GM23338 (cell line): Measurements from ENCODE around the gene GOLGA6A. TPM values are rescaled to one million over a fixed set of nuclear protein-coding genes. Genes with fewer than 3 reads are reported as not detected.
A peak's percentile ranks its signal among the peaks of the same experiment; 100 is the strongest.

Experiments
- ATAC-seq: fragments of 200-7000 bp; cut with Tn5 transposase; 3 replicates; pipeline ENCODE4 v1.9.1; 2020
- DNase-seq: peaks from one replicate; pipeline ENCODE4 v3.0.0-alpha.2; 2015; ENCODE audit warnings: low spot score
- H2AFZ ChIP-seq: fragments of 200-600 bp; sonication (generic); 2 replicates; pipeline ENCODE4 v1.8.0; 2016; ENCODE audit warnings: antibody characterized with exemption, mild to moderate bottlenecking, moderate library complexity
- H3F3A ChIP-seq: fragments of 200-600 bp; sonication (generic); replicated peaks from 2 replicates; pipeline ENCODE4 v1.8.0; 2017; ENCODE audit warnings: antibody characterized with exemption, mixed run types, low read depth
- H3K27ac ChIP-seq: fragments of 200-600 bp; sonication (generic); 2 replicates; pipeline ENCODE4 v1.6.1; 2016; ENCODE audit warnings: low read depth
- H3K27me3 ChIP-seq: fragments of 200-600 bp; sonication (generic); 2 replicates; pipeline ENCODE4 v1.8.0; 2016; ENCODE audit warnings: mild to moderate bottlenecking, mixed run types, moderate library complexity; ENCODE audit not compliant: insufficient read depth
- H3K36me3 ChIP-seq: fragments of 200-600 bp; sonication (generic); 2 replicates; pipeline ENCODE4 v1.8.0; 2016; ENCODE audit warnings: mild to moderate bottlenecking; ENCODE audit not compliant: insufficient read depth
- H3K4me1 ChIP-seq: fragments of 200-600 bp; sonication (generic); 2 replicates; pipeline ENCODE4 v1.8.0; 2016; ENCODE audit warnings: mild to moderate bottlenecking, moderate library complexity; ENCODE audit not compliant: insufficient read depth
- H3K4me2 ChIP-seq: fragments of 200-600 bp; sonication (generic); 2 replicates; pipeline ENCODE4 v1.7.1; 2017; ENCODE audit warnings: mixed run types
- H3K4me3 ChIP-seq: fragments of 200-600 bp; sonication (generic); 2 replicates; pipeline ENCODE4 v1.6.1; 2016; ENCODE audit warnings: mixed run types
- H3K79me2 ChIP-seq: fragments of 200-600 bp; sonication (generic); replicated peaks from 2 replicates; pipeline ENCODE4 v1.8.0; 2017; ENCODE audit warnings: mild to moderate bottlenecking; ENCODE audit not compliant: insufficient read depth
- H3K9me2 ChIP-seq: fragments of 200-600 bp; sonication (generic); 2 replicates; pipeline ENCODE4 v1.8.0; 2017; ENCODE audit not compliant: insufficient read depth
- H4K20me1 ChIP-seq: fragments of 200-600 bp; sonication (generic); replicated peaks from 2 replicates; pipeline ENCODE4 v1.8.0; 2017; ENCODE audit warnings: mild to moderate bottlenecking; ENCODE audit not compliant: insufficient read depth
- H3K27ac Mint-ChIP-seq: 2 replicates; pipeline ENCODE4 v1.8.0; 2020; ENCODE audit warnings: inconsistent platforms, mild to moderate bottlenecking, moderate library complexity, mixed read lengths
- H3K27me3 Mint-ChIP-seq: 3 replicates; pipeline ENCODE4 v1.8.0; 2022; ENCODE audit warnings: low read depth, mild to moderate bottlenecking, moderate library complexity, mixed read lengths, inconsistent platforms; ENCODE audit not compliant: insufficient read depth, poor library complexity
- H3K36me3 Mint-ChIP-seq: 3 replicates; pipeline ENCODE4 v1.8.0; 2021; ENCODE audit warnings: low read depth, mild to moderate bottlenecking, inconsistent platforms, moderate library complexity, mixed read lengths
- H3K4me1 Mint-ChIP-seq: 3 replicates; pipeline ENCODE4 v1.8.0; 2020; ENCODE audit warnings: mild to moderate bottlenecking, inconsistent platforms, mixed read lengths
- H3K4me3 Mint-ChIP-seq: 3 replicates; pipeline ENCODE4 v1.8.0; 2021; ENCODE audit warnings: moderate library complexity, mild to moderate bottlenecking, inconsistent platforms, mixed read lengths
- H3K9me3 Mint-ChIP-seq: 3 replicates; pipeline ENCODE4 v1.8.0; 2020; ENCODE audit warnings: moderate library complexity, mild to moderate bottlenecking, inconsistent platforms, mixed read lengths
- CREB1 ChIP-seq: fragments of 250-450 bp; sonication (Bioruptor Pico); IDR thresholded peaks from 2 replicates; pipeline ENCODE4 v1.5.0; 2020; ENCODE audit warnings: low read depth, mild to moderate bottlenecking, moderate library complexity
- EZH2phosphoT487 ChIP-seq: fragments of 200-600 bp; sonication (generic); IDR thresholded peaks from one replicate; pipeline ENCODE4 v1.8.1; 2018; ENCODE audit warnings: antibody characterized with exemption; ENCODE audit not compliant: unreplicated experiment
- JUNB ChIP-seq: IDR thresholded peaks from one replicate; pipeline ENCODE4 v1.6.1; 2016; ENCODE audit warnings: antibody characterized with exemption; ENCODE audit not compliant: unreplicated experiment
- POLR2AphosphoS5 ChIP-seq: IDR thresholded peaks from 2 replicates; pipeline ENCODE4 v1.6.1; 2016; ENCODE audit warnings: antibody characterized with exemption, low read depth
- polyA plus RNA-seq: library from polyadenylated mRNA; unstranded; fragments of >200 nt; fragmentation: Nextera tagmentation; extraction: Ambion mirVana; gene quantifications from 2 replicates; pipeline ENCODE4 v1.2.1, GENCODE V29; 2016
- total RNA-seq: library from RNA; depleted of rRNA; stranded (reverse); fragments of >200 nt; shearing (Covaris generic); gene quantifications from 2 replicates; pipeline ENCODE4 v1.2.3, GENCODE V29; 2014
- TF ChIP-seq, protein P1 (sequence below), 2 experiments: fragments of 200-600 bp in 1 of 2; sonication (generic) in 1 of 2; conservative IDR thresholded peaks; 2 replicates each; pipeline versions ENCODE4 v1.5.1 to v1.6.1; 2016 to 2017; ENCODE audit warnings: antibody characterized with exemption in 2 of 2, low read depth in 2 of 2, mild to moderate bottlenecking in 2 of 2, moderate library complexity in 1 of 2
- TF ChIP-seq, protein P2 (sequence below): fragments of 250-450 bp; sonication (Bioruptor Pico); IDR thresholded peaks from 2 replicates; pipeline ENCODE4 v1.5.0; 2020; ENCODE audit warnings: mild to moderate bottlenecking, moderate library complexity
- TF ChIP-seq, protein P3 (sequence below): IDR thresholded peaks from 2 replicates; pipeline ENCODE4 v1.6.1; 2016; ENCODE audit warnings: antibody characterized with exemption

The GOLGA6A gene
- total and polyA plus RNA-seq, 2 experiments from 2014 or later, result 0.18 to 2.1 TPM

DNA sequence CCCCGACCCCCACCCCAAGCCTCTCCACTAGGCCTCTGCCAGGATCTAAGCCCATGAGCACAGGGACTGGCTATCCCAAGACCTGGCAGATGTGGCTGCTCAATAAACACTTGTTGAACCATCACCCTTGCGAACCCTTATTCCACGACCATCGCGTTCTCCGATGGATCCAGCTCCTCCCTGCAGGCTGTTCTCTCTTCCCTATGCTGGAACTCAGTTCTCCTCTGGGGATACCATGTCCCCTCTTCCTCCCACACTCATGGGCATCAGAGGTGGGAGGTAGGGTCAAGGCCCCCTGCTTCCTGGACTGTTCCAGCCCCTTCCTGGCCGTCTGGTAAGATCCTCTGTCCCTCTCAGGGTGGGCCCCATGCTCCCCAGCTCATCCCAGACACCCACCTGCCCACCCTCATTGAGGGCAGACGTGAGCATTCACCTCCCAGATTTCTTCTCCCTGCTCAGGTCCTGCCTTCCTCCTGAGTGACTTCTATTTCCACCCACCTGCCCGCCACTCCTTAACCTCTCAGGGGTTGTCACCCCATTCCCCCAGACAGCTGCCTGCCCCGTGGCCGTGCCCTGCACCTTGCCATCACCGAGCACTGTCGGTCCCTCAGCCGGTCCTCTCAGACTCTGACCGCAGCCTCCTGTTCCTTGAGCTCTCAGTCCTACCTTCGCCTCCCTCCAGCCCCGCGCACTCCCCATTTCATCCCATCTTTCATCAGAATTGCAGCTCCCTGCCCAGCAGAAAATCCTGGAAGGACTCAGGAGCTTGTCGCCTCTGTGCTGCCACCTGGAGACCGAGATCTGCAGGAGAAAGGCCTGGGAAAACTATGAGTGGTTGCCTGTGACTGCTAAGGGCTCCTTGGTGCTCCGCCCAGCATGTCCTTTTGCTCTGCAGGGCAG lies 45.8 kb downstream of the GOLGA6A start:
- Mint-ChIP-seq H3K4me3 (no peak overlapping the region), H3K36me3 (peaks cover 6% of the 10 kb centered on the region; the same call in 2 of the 3 replicates), H3K9me3 (no peaks in the 10 kb centered on the region; the same call in 2 of the 3 replicates), H3K27me3 (peaks cover 29% of the 10 kb centered on the region), H3K27ac (peak overlapping the region; percentile 8; the same call in 1 of the 2 replicates), H3K4me1 (peaks cover 37% of the 10 kb centered on the region)
- no peak overlapping the region for H2AFZ ChIP-seq
- peaks cover 14% of the 10 kb centered on the region for H3K4me1 ChIP-seq
- no peaks in the 10 kb centered on the region for H3K79me2 ChIP-seq
- TF ChIP-seq POLR2AphosphoS5, result no peak
- TF ChIP-seq, protein P1, sequence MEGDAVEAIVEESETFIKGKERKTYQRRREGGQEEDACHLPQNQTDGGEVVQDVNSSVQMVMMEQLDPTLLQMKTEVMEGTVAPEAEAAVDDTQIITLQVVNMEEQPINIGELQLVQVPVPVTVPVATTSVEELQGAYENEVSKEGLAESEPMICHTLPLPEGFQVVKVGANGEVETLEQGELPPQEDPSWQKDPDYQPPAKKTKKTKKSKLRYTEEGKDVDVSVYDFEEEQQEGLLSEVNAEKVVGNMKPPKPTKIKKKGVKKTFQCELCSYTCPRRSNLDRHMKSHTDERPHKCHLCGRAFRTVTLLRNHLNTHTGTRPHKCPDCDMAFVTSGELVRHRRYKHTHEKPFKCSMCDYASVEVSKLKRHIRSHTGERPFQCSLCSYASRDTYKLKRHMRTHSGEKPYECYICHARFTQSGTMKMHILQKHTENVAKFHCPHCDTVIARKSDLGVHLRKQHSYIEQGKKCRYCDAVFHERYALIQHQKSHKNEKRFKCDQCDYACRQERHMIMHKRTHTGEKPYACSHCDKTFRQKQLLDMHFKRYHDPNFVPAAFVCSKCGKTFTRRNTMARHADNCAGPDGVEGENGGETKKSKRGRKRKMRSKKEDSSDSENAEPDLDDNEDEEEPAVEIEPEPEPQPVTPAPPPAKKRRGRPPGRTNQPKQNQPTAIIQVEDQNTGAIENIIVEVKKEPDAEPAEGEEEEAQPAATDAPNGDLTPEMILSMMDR (conservative IDR thresholded peaks at IDR 0.05; ENCODE audit: low read depth in 2 of 2), result peak; percentile 73 to 84
- H3K27me3 ChIP-seq, result no peaks in the 10 kb centered on the region
- ATAC-seq (peak; percentile 92), DNase-seq (peak; percentile 93)
- H3K36me3 ChIP-seq, result no peaks in the 10 kb centered on the region
- no peak overlapping the region for H3K4me2 ChIP-seq
- no peaks in the 10 kb centered on the region; the same call in 1 of the 2 replicates for H4K20me1 ChIP-seq
- H3F3A ChIP-seq, result no peaks in the 10 kb centered on the region
- no peak overlapping the region for H3K4me3 ChIP-seq
- H3K9me2 ChIP-seq, result no peaks in the 10 kb centered on the region
- H3K27ac ChIP-seq, result 0 out of 2 replicates have a peak overlapping the region, but pooled peaks have one; percentile 12

DNA sequence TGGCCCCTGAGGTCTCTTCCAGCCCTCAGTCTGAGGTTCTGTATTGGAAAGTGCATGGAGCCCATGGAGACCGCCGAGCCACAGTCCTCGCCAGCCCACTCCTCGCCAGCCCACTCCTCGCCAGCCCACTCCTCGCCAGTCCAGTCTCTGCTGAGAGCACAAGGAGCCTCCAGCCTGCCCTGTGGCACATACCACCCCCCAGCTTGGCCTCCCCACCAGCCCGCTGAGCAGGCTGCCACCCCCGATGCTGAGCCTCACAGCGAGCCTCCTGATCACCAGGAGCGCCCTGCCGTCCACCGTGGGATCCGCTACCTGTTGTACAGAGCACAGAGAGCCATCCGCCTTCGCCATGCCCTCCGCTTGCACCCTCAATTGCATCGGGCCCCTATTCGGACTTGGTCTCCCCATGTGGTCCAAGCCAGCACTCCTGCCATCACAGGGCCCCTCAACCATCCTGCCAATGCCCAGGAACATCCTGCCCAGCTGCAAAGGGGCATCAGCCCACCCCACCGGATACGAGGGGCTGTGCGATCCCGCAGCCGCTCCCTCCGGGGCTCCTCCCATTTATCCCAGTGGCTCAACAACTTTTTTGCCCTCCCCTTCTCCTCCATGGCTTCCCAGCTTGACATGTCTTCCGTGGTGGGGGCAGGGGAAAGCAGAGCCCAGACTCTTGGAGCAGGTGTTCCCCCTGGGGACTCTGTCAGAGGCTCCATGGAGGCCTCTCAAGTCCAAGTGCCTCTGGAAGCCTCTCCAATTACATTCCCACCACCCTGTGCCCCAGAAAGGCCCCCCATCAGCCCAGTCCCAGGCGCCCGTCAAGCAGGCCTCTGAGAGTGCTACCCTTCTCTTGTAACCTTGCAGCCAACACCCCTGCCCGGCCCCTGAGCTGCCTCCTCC lies 47.0 kb downstream of the GOLGA6A start:
- no peaks in the 10 kb centered on the region for H3F3A ChIP-seq
- peaks cover 11% of the 10 kb centered on the region for H3K4me1 ChIP-seq
- ATAC-seq (no peak), DNase-seq (no peak)
- no peaks in the 10 kb centered on the region for H3K9me2 ChIP-seq
- no peaks in the 10 kb centered on the region; the same call in 2 of the 3 replicates for H3K9me3 Mint-ChIP-seq
- no peaks in the 10 kb centered on the region for H3K36me3 ChIP-seq
- no peaks in the 10 kb centered on the region for H3K27me3 ChIP-seq
- H3K79me2 ChIP-seq, result no peaks in the 10 kb centered on the region
- H3K4me1 Mint-ChIP-seq, result peaks cover 31% of the 10 kb centered on the region
- no peak overlapping the region for H2AFZ ChIP-seq
- no peak overlapping the region for H3K4me3 Mint-ChIP-seq
- H3K4me2 ChIP-seq, result no peak overlapping the region
- peaks cover 6% of the 10 kb centered on the region; the same call in 2 of the 3 replicates for H3K36me3 Mint-ChIP-seq
- peaks cover 29% of the 10 kb centered on the region for H3K27me3 Mint-ChIP-seq
- no peak overlapping the region for H3K4me3 ChIP-seq
- no peaks in the 10 kb centered on the region; the same call in 1 of the 2 replicates for H4K20me1 ChIP-seq
- no peak overlapping the region for H3K27ac ChIP-seq
- H3K27ac Mint-ChIP-seq, result no peak overlapping the region
- TF ChIP-seq, protein P2, sequence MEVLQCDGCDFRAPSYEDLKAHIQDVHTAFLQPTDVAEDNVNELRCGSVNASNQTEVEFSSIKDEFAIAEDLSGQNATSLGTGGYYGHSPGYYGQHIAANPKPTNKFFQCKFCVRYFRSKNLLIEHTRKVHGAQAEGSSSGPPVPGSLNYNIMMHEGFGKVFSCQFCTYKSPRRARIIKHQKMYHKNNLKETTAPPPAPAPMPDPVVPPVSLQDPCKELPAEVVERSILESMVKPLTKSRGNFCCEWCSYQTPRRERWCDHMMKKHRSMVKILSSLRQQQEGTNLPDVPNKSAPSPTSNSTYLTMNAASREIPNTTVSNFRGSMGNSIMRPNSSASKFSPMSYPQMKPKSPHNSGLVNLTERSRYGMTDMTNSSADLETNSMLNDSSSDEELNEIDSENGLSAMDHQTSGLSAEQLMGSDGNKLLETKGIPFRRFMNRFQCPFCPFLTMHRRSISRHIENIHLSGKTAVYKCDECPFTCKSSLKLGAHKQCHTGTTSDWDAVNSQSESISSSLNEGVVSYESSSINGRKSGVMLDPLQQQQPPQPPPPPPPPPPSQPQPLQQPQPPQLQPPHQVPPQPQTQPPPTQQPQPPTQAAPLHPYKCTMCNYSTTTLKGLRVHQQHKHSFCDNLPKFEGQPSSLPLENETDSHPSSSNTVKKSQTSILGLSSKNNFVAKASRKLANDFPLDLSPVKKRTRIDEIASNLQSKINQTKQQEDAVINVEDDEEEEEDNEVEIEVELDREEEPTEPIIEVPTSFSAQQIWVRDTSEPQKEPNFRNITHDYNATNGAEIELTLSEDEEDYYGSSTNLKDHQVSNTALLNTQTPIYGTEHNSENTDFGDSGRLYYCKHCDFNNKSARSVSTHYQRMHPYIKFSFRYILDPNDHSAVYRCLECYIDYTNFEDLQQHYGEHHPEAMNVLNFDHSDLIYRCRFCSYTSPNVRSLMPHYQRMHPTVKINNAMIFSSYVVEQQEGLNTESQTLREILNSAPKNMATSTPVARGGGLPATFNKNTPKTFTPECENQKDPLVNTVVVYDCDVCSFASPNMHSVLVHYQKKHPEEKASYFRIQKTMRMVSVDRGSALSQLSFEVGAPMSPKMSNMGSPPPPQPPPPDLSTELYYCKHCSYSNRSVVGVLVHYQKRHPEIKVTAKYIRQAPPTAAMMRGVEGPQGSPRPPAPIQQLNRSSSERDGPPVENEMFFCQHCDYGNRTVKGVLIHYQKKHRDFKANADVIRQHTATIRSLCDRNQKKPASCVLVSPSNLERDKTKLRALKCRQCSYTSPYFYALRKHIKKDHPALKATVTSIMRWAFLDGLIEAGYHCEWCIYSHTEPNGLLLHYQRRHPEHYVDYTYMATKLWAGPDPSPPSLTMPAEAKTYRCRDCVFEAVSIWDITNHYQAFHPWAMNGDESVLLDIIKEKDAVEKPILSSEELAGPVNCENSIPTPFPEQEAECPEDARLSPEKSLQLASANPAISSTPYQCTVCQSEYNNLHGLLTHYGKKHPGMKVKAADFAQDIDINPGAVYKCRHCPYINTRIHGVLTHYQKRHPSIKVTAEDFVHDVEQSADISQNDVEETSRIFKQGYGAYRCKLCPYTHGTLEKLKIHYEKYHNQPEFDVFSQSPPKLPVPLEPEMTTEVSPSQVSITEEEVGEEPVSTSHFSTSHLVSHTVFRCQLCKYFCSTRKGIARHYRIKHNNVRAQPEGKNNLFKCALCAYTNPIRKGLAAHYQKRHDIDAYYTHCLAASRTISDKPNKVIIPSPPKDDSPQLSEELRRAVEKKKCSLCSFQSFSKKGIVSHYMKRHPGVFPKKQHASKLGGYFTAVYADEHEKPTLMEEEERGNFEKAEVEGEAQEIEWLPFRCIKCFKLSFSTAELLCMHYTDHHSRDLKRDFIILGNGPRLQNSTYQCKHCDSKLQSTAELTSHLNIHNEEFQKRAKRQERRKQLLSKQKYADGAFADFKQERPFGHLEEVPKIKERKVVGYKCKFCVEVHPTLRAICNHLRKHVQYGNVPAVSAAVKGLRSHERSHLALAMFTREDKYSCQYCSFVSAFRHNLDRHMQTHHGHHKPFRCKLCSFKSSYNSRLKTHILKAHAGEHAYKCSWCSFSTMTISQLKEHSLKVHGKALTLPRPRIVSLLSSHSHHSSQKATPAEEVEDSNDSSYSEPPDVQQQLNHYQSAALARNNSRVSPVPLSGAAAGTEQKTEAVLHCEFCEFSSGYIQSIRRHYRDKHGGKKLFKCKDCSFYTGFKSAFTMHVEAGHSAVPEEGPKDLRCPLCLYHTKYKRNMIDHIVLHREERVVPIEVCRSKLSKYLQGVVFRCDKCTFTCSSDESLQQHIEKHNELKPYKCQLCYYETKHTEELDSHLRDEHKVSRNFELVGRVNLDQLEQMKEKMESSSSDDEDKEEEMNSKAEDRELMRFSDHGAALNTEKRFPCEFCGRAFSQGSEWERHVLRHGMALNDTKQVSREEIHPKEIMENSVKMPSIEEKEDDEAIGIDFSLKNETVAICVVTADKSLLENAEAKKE (CRISPR knock-in tag), result no peak
- TF ChIP-seq CREB1 (no peak), EZH2phosphoT487 (no peak), JUNB (no peak)
- TF ChIP-seq, protein P3, sequence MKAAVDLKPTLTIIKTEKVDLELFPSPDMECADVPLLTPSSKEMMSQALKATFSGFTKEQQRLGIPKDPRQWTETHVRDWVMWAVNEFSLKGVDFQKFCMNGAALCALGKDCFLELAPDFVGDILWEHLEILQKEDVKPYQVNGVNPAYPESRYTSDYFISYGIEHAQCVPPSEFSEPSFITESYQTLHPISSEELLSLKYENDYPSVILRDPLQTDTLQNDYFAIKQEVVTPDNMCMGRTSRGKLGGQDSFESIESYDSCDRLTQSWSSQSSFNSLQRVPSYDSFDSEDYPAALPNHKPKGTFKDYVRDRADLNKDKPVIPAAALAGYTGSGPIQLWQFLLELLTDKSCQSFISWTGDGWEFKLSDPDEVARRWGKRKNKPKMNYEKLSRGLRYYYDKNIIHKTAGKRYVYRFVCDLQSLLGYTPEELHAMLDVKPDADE, result no peak
